Measurements from ENCODE around the gene FBXL4. TPM values are rescaled to one million over a fixed set of nuclear protein-coding genes. Genes with fewer than 3 reads are reported as not detected.

FBXL4 gene
- polyA plus RNA-seq, 1 experiment = 10.5 TPM

GRCh38 chr6:98834060-98835031 is 113.4 kb downstream of the FBXL4 start, which contains the start of gene POU3F2:
TSS of gene POU3F2 (plus strand) at chr6:98834574. CDS start at chr6:98834874, 300 bp downstream.
- CTCF ChIA-PET = no interaction called here
- POLR2A ChIA-PET = no interaction called here
- peak; percentile 23 for DNase-seq (ENCODE audit: low read depth)

GRCh38 chr6:98833307-98834059 is 114.3 kb downstream of the FBXL4 start:
- Histone ChIP-seq H3K4me3 (ENCODE audit: low read depth, low read length) (peak overlapping the region; percentile 46), H3K27me3 (ENCODE audit: control insufficient read depth, insufficient read depth, low read length) (peaks cover 48% of the 10 kb centered on the region), H3K36me3 (ENCODE audit: control insufficient read depth, insufficient read depth, low read length) (no peaks in the 10 kb centered on the region)
- DNase-seq (ENCODE audit: low read depth) = no peak
- CTCF ChIA-PET = no interaction called here
- no peak for TF ChIP-seq CTCF (IDR thresholded peaks at IDR 0.05; ENCODE audit: insufficient read depth, low read depth, low read length)
- POLR2A ChIA-PET = no interaction called here

More at GRCh38 chr6:98834060-98835031, 113.4 kb downstream of the FBXL4 start, which contains the start of gene POU3F2:
- Histone ChIP-seq H3K36me3 (ENCODE audit: control insufficient read depth, insufficient read depth, low read length) (no peaks in the 10 kb centered on the region), H3K4me3 (ENCODE audit: low read depth, low read length) (peak within 1 kb of the TSS; percentile 46), H3K27me3 (ENCODE audit: control insufficient read depth, insufficient read depth, low read length) (peaks cover 45% of the 10 kb centered on the region)
- TF ChIP-seq CTCF (IDR thresholded peaks at IDR 0.05; ENCODE audit: insufficient read depth, low read depth, low read length) = no peak

GRCh38 chr6:98833057-98833306 is 114.8 kb downstream of the FBXL4 start:
- TF ChIP-seq CTCF (IDR thresholded peaks at IDR 0.05; ENCODE audit: insufficient read depth, low read depth, low read length) = no peak
- peaks cover 47% of the 10 kb centered on the region for H3K27me3 ChIP-seq (ENCODE audit: control insufficient read depth, insufficient read depth, low read length)
- ChIA-PET CTCF (no interaction called here), POLR2A (no interaction called here)
- H3K4me3 ChIP-seq (ENCODE audit: low read depth, low read length) = peak overlapping the region; percentile 46
- no peak for DNase-seq (ENCODE audit: low read depth)
- H3K36me3 ChIP-seq (ENCODE audit: control insufficient read depth, insufficient read depth, low read length) = no peaks in the 10 kb centered on the region

- Histone ChIP-seq H3K27me3 (ENCODE audit: control insufficient read depth, insufficient read depth, low read length) (peaks cover 50% of the 10 kb centered on the region), H3K36me3 (ENCODE audit: control insufficient read depth, insufficient read depth, low read length) (no peaks in the 10 kb centered on the region), H3K4me3 (ENCODE audit: low read depth, low read length) (peak overlapping the region; percentile 23)
- ChIA-PET CTCF (no interaction called here), POLR2A (no interaction called here)
- peak; percentile 11 for DNase-seq (ENCODE audit: low read depth)
- no peak for TF ChIP-seq CTCF (IDR thresholded peaks at IDR 0.05; ENCODE audit: insufficient read depth, low read depth, low read length)
Observed at GRCh38 chr6:98832284-98833056, 115.3 kb downstream of the FBXL4 start.

GRCh38 chr6:98831959-98832283 is 115.8 kb downstream of the FBXL4 start:
- H3K4me3 ChIP-seq (ENCODE audit: low read depth, low read length) = no peak overlapping the region
- no peak for DNase-seq (ENCODE audit: low read depth)
- ChIA-PET CTCF (no interaction called here), POLR2A (no interaction called here)
- H3K27me3 ChIP-seq (ENCODE audit: control insufficient read depth, insufficient read depth, low read length) = peaks cover 49% of the 10 kb centered on the region
- no peaks in the 10 kb centered on the region for H3K36me3 ChIP-seq (ENCODE audit: control insufficient read depth, insufficient read depth, low read length)
- TF ChIP-seq CTCF (IDR thresholded peaks at IDR 0.05; ENCODE audit: insufficient read depth, low read depth, low read length) = no peak
